Type B pancreatic cell (in vitro differentiated cells): ENCODE data around the gene EPAS1. TPM values are rescaled to one million over a fixed set of nuclear protein-coding genes. Genes with fewer than 3 reads are reported as not detected.

Experiments
- DNase-seq: peaks from one replicate; pipeline ENCODE4 v3.0.0; 2021; ENCODE audit warnings: mixed read lengths; ENCODE audit not compliant: unreplicated experiment; ENCODE audit errors: extremely low spot score
- H3K27ac Mint-ChIP-seq: 2 replicates; pipeline ENCODE4 v1.8.0; 2021; ENCODE audit warnings: mild to moderate bottlenecking, mixed read lengths
- H3K27me3 Mint-ChIP-seq: 2 replicates; pipeline ENCODE4 v1.8.0; 2021; ENCODE audit warnings: mixed read lengths
- H3K36me3 Mint-ChIP-seq: 2 replicates; pipeline ENCODE4 v1.8.0; 2021; ENCODE audit warnings: mixed read lengths
- H3K4me1 Mint-ChIP-seq: one replicate; pipeline ENCODE4 v1.8.0; 2021; ENCODE audit warnings: mixed read lengths; ENCODE audit not compliant: unreplicated experiment
- H3K4me3 Mint-ChIP-seq: 2 replicates; pipeline ENCODE4 v1.8.0; 2021; ENCODE audit warnings: mild to moderate bottlenecking, mixed read lengths
- H3K9me3 Mint-ChIP-seq: 2 replicates; pipeline ENCODE4 v1.8.0; 2021; ENCODE audit warnings: mixed read lengths
- CTCF ChIP-seq: fragments of 200-600 bp; sonication (generic); conservative IDR thresholded peaks from 2 replicates; pipeline ENCODE4 v1.5.0; 2021; ENCODE audit warnings: antibody characterized with exemption, mild to moderate bottlenecking
- total RNA-seq: library from RNA; stranded (reverse); gene quantifications from 2 replicates; pipeline ENCODE4 v1.2.1, GENCODE V29; 2021; ENCODE audit warnings: low replicate concordance

The EPAS1 gene
- total RNA-seq, 1 donor from 2014 or later, result 59.8 TPM

- peaks cover 3% of the 10 kb centered on the region for H3K27me3 Mint-ChIP-seq
- no peaks in the 10 kb centered on the region for H3K4me1 Mint-ChIP-seq
- TF ChIP-seq CTCF, result no peak
- no peak overlapping the region for H3K4me3 Mint-ChIP-seq
- DNase-seq, result no peak
- H3K9me3 Mint-ChIP-seq, result peaks cover 3% of the 10 kb centered on the region
- H3K36me3 Mint-ChIP-seq, result no peaks in the 10 kb centered on the region
- H3K27ac Mint-ChIP-seq, result no peak overlapping the region
Measured at GRCh38 chr2:46277431-46278190, 19.6 kb upstream of the EPAS1 start.

GRCh38 chr2:46278952-46279351 is 18.3 kb upstream of the EPAS1 start:
- peaks cover 3% of the 10 kb centered on the region for H3K27me3 Mint-ChIP-seq
- H3K4me3 Mint-ChIP-seq, result no peak overlapping the region
- H3K36me3 Mint-ChIP-seq, result no peaks in the 10 kb centered on the region
- DNase-seq, result no peak
- peaks cover 3% of the 10 kb centered on the region for H3K9me3 Mint-ChIP-seq
- H3K4me1 Mint-ChIP-seq, result no peaks in the 10 kb centered on the region
- H3K27ac Mint-ChIP-seq, result no peak overlapping the region
- TF ChIP-seq CTCF, result no peak

GRCh38 chr2:46281939-46282338 is 15.3 kb upstream of the EPAS1 start:
- no peak for TF ChIP-seq CTCF
- peaks cover 3% of the 10 kb centered on the region for H3K27me3 Mint-ChIP-seq
- H3K36me3 Mint-ChIP-seq, result no peaks in the 10 kb centered on the region
- H3K27ac Mint-ChIP-seq, result no peak overlapping the region
- DNase-seq, result no peak
- no peaks in the 10 kb centered on the region for H3K9me3 Mint-ChIP-seq
- H3K4me1 Mint-ChIP-seq, result no peaks in the 10 kb centered on the region
- no peak overlapping the region for H3K4me3 Mint-ChIP-seq

GRCh38 chr2:46283693-46284092 is 13.5 kb upstream of the EPAS1 start:
- no peaks in the 10 kb centered on the region for H3K36me3 Mint-ChIP-seq
- no peak overlapping the region for H3K4me3 Mint-ChIP-seq
- peaks cover 3% of the 10 kb centered on the region for H3K27me3 Mint-ChIP-seq
- no peak overlapping the region for H3K27ac Mint-ChIP-seq
- no peak for DNase-seq
- H3K4me1 Mint-ChIP-seq, result no peaks in the 10 kb centered on the region
- no peaks in the 10 kb centered on the region for H3K9me3 Mint-ChIP-seq
- no peak for TF ChIP-seq CTCF

GRCh38 chr2:46284260-46284659 is 12.9 kb upstream of the EPAS1 start:
- Mint-ChIP-seq H3K9me3 (no peaks in the 10 kb centered on the region), H3K27ac (no peak overlapping the region), H3K4me3 (no peak overlapping the region), H3K27me3 (peaks cover 3% of the 10 kb centered on the region), H3K4me1 (no peaks in the 10 kb centered on the region), H3K36me3 (no peaks in the 10 kb centered on the region)
- DNase-seq, result no peak
- TF ChIP-seq CTCF, result no peak
